Activated T-cell treated with anti-CD3 and anti-CD28 coated beads, Interleukin-2, amount 50 U/mL, for 1 hour (primary cell): ENCODE measurements around the gene LAP3.
"Not testable (repeated sequence)": the region's sequence is repeated elsewhere in the genome, so short reads cannot be mapped to it uniquely, and the experiment has no call there.

Experiments
- DNase-seq: peaks from one replicate; pipeline ENCODE4 v3.0.0-alpha.2; 2020

Gene LAP3

DNA sequence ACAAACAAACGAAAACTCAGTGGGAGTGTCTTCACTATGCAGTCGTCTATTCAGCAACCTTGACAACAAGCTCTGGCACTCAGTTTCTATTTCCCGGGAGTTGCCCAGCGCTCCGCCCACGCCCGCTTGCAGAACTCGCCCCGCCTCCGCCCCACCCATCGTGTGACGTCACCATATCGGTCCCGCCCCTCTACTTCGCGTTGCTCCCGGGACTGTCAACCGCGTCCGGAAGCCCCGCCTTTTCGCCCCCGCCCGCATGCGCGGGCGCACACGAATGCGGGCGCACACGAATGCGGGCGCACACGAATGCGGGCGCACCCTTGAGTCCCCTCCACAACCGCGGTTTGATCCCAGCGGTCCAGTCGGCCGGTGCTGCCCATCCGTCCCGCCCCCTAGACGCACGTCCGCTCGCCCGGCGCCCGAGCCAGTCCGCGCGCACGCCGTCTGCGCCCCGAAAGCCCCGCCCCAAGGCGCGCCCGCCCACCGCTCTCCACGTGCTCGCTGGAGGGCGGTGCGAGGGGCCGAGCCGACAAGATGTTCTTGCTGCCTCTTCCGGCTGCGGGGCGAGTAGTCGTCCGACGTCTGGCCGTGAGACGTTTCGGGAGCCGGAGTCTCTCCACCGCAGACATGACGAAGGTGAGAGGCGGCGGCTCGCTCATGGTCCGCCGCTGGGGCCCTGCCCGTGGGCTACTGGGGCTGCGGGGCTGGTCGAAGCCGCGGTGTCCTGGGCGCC lies at the start of gene LAP3:
TSS of gene LAP3 (plus strand) at position 267 of the 733 bp plus-strand sequence. CDS start at position 535, 268 bp downstream.
- peak; percentile 100 for DNase-seq

DNA sequence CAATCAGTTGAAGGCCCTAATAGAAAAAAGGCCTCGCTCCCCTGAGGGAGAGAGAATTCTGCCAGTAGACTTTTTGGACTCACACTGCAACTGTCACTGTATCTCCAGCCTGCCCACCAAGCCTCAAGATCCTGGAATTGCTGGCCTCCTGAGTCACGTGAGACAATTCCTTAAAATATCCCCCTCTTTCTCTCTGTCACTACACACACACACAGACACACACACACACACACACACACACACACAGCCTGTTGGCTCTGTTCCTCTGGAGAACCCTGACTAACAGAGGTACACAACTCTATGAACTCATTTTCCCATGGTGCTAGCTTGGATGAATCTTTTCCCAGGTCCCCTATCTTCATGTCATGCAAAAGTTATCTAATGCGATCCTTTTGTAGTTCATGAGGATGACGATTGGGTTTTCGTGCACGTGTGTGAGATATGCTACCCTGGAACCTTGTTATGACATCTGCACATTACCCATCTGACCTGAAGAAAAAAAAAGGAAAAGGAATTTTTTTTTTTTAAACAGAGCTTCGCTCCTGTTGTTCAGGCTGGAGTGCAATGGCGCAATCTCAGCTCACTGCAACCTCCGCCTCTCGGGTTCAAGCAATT lies 48.3 kb upstream of the LAP3 start:
- no peak for DNase-seq

DNA sequence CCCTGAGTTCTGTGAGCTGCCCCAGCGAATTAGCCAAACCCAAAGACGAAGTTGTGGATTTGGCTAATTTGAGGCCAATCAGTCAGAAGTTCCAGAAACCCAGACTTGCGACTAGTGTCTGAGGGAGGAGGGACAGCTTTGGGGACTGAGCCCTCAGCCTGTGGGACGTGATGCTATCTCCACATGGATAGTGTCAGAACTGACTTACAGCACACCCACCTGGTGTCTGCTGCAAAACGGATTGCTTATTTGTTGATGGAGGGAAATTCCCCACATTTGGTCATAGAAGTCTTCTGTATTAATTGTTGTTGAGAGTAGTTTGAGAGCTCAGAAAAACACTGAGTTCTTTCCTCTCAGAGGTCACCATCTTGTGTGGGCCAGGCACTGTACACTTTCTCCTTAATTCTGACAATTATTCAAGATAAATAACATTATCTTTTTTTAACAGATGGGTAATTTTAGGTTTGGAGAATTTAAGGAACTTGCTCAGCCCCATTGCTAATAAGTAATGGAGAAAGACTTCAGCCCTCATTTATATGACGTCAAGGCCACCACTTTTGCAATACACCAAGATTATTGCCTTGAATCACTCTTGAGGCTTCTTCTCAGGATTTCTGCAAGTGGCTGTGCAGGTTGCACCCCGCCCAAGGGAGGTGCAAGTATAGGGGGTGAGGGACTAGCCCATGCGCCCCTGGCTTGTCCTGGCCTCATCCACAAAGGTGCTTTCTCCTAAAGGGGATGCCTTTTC lies 45.3 kb upstream of the LAP3 start:
- DNase-seq, result no peak

DNA sequence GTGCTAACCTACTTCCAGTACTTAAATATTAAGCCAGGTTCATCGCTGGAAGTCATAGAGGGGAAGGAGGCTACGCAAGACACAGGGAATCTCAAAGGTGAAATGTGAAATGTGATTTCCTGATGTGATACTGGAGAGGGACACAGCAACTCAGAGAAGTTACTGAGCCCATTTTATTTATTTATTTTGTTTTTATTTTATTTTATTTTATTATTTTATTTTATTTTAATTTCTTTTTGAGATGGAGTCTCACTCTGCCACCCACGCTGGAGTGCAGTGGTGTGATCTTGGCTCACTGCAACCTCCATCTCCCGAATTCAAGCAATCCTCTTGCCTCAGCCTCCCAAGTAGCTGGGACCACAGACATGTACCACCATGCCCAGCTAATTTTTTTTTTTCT lies 42.3 kb upstream of the LAP3 start:
- DNase-seq, result no peak

DNA sequence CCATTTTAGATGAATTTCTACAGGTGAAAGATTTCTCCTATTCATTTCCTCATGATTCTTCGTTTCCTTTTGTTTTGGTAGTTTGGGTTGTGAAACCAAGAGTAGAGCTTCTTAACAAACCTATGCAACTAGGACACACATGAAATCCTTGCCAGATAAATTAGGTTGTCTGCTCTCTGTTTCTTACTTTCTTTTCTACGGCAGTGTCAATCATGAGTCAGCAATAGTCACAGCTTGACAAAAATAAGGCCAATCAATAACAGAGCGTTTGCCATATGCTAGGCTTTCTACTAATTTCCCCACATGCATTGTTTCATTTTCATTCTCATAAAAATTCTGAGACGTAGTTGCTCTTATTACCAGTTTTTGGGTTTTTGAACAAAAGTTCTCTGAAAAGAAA lies 41.8 kb upstream of the LAP3 start:
- no peak for DNase-seq

DNA sequence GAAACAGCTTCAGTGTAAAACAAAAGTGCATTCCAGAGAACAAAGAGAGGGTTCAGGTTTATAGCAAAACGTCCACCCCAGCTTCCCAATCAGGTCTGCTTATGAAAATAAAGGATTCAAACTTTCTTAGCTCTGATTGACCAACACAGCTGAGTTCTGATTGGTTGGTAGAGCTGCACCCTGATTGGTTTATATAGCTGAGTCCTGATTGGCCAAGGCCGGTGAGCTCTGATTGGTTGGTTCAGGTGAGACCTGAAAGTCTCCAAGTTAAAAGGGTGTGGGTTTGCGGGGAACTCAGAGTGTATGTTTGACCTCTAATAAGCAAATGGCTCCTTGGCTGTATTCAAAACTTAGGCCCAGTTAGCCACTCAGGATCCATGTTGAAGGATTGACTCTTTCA lies 41.1 kb upstream of the LAP3 start:
- DNase-seq, result no peak

DNA sequence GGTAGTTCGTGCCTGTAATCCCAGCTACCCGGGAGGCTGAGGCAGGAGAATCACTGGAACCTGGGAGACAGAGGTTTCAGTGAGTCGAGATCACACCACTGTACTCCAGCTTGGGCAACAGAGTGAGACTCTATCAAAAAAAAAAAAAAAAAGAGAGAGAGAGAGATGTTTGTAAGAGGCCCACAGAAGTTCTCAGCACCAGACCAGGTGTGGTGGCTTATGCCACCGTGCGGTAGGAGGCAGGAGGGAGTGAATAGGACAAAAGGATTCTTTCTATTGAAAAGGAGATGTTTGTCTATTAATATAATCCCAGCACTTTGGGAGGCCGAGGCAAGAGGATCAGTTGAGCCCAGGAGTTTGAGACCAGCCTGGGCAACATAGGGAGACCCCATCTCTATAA lies 39.9 kb upstream of the LAP3 start:
- DNase-seq, result not testable (repeated sequence)

DNA sequence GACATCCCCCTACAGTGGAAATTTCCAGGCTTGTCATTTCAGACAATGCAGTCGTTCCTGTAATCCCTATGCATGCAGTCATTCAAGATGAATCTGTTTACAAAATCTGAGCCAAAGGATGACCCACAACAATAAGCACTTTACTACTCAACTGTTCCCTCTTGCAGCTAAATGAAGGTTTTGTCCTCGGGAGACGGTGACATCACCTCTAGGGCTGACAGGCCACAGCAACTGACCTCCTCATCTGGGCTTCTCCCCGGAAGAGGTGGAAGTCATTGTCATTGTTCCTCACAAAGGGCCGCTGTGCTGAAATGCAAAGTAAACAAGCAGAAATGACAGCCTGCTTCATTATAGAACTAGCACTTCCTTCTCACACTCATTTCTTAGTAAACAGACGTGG lies 32.8 kb upstream of the LAP3 start:
- no peak for DNase-seq

DNA sequence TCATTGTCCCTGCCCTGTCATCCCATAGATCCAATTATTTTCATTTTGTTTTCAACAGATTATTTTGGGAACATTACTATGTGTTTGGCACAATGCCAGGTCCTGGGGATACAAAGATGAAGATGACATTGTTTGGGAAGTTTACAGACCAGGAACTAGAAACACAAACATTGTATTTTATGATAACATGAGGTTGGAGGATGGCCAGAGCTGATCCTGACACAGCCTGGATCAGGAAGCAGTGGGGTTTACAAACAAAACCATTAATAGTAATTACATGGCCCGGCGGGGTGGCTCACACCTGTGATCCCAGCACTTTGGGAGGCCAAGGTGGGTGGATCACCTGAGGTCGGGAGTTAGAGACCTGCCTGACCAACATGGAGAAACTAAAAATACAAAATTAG lies 32.2 kb upstream of the LAP3 start:
- DNase-seq, result no peak

DNA sequence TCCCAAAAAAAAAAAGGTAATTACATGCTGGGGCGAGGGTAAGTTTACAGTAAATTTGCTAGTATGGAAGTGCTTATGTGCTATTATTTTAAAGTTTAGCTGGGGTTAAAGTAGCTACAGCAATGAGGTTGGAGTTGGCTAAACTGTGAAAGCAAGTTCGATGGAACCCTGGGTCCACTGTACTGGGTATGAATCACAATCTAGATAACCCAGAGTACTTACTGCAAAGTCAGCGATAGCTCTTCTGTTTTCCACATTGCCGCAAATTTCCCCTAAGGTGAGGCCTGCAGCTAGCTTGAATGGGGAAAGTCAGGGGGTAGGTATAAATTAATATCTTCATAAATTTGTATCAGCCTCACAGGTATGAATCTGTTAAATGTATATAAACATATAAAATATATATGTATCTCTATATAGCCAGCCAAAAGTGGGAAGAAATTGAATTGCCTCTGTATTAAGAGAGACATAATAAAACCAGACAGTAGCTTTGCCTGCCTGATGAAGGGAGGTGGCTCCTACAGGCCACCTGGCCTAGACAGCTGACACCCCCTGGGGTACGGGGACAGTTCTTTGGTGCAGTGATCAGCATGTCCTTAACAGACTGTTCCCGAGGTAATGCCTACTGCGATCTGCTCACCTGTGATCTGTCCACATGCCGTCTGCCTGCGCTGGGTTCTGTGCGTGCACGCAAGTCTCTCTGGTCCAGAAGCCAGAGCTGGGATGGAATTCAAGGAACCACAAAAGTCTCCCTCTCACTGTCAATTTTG lies 31.4 kb upstream of the LAP3 start:
- no peak for DNase-seq

DNA sequence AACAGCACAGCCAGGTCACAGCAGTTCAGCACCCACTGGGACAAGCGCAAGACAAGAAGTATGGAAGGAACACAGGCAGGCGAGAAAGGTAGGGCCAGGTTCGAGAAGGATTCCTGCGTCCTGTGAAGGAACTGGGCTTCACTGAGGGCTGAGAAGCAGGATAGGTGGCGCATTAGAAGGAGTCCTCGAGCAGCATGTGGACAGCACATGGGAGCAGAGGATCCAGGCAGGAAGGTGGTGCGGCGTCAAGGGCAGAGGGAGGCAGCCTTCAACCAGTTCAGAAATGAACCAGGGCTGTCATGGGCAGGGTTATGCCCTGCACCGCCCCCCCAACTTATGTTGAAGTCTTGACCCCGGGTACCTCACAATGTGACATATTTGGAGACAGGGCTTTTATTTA lies 30.8 kb upstream of the LAP3 start:
- DNase-seq, result no peak

DNA sequence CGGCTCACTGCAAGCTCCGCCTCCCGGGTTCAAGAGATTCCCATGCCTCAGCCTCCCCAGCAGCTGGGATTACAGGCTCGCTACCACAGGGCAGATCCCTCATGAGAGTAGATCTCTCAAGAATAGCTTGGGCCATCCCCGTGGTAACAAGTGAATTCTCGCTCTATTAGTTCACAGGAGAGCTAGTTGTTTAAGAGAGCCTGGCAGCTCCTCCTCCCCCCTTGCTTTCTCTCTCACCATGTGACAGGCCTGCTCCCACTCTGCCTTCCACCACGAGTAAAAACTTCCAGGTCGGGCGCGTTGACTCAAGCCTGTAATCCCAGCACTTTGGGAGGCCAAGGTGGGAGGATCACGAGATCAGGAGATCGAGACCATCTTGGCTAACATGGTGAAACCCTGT lies 30.3 kb upstream of the LAP3 start:
- DNase-seq, result no peak

DNA sequence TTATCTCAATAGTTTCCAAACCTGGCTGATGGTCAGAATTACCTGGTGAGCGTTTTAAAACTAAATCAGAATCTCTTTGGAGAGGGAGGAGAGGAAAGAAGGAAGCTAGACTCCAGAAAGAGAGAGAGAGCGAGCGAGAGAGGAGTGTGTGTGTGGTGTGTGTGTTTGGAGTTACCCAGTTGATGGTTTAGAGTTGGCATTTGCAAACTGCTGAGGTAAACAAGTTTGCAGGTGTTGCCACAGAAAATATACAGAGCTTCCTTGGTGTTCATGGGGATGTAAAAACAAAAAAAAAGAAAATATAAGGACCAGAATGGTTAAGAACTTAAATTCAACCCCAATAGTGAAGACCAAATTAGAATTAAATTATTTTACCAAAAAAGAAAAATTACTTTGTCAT lies 26.4 kb upstream of the LAP3 start:
- no peak for DNase-seq

DNA sequence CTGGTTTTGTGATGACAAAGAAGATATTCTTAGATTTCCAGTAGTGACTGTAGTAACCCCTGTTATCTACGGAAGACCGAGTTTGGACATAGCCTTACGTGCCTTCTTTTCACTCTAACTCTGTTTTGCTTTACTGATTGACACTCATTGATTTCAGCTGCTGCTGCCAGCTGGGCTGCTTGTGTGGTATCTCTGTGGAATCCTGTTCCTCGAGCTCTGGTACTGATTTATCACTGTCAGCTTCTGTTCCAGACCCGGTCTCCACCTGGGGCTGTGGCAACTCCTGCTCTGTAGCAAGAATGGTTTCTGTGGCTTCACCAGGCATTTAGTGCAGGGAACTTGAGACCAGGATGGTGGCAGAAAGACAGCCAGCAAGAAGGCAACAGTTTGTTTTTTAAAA lies 24.6 kb upstream of the LAP3 start:
- DNase-seq, result no peak

DNA sequence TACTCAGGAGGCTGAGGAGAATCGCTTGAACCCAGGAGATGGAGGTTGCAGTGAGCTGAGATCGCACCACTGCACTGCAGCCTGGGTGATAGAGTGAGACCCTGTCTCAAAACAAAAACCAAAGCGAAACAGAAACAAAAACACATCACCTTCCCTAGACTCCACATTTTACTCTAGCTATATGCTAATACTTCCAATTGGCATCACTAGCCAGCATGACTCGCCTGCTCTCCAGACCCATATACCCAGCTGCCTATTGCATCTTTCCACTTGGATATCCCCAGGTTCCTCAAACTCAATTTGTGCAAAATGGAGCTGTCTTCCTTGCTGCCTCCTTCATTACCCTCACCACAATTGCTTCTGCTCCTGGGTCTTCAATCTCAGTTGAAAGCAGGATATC lies 22.4 kb upstream of the LAP3 start:
- DNase-seq, result no peak

DNA sequence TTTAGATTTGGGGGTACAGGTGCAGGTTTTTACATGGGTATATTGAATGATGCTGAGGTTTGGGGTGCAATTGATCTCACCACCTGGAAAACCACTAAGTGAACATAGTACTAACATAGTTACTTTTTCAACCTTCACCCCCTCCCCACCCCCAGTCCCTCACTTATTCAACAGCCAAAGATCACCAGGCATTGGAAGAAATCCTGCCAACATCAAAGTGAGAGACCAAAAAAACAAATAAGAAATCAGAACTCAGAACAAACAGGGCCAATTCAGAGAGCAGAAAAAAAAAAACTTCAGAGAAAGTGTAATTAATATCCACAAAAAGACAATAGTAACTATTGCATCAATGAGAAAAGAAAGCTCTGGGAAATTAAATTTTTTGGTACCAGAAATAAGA lies 20.5 kb upstream of the LAP3 start:
- DNase-seq, result no peak

DNA sequence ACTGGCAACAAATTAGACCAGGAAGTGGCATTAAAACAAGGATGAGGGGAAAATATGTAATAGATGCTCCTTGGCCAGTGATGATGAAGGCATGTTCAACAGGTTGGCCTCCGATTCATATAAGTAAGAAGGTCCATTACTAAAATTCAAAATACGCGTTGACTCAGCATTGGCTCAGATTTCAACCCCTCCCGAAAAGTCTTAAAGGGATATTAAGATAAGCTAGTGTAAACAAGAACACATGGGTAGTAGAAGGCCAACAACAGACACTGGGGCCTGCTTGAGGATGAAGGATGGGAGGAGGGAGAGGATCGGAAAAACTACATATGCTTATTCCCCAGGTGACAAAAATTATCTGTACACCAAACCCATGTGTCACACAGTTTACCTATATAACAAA lies 19.1 kb upstream of the LAP3 start:
- no peak for DNase-seq

DNA sequence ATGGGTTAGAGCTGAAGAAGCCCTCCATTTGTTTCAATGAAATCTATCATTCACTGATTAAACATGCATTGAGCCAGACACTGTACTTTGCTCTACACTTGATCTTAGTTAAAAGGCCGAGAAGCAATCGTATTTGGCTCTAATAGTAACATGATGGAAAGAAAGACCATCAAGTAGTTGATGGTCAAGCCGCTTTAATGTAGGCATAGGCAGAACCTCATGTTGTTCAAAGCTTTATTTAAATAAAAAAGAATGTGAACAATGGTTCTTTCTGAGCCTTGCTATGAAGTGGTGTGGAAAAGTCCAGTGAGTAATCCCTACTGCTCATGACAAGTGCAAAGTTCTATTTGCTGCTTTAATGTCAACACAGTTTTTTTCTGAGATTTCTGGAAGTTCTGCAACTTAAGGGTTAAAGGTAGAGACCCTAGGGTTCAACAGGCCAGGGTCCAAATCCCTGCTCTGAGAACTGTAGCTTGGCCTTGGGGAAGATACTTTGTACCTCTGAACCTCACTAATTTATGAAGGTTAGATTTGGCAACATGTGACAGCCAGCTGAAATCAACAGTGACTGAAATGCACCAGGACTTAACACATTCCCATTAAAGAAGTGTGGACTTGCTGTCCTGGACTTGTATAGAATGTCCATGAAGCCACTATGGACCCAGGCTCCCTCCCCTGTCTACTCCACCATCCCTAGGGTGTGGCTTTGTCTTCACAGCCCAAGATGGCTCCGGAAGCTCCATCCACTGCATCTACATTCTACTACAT lies 17.9 kb upstream of the LAP3 start:
- no peak for DNase-seq

DNA sequence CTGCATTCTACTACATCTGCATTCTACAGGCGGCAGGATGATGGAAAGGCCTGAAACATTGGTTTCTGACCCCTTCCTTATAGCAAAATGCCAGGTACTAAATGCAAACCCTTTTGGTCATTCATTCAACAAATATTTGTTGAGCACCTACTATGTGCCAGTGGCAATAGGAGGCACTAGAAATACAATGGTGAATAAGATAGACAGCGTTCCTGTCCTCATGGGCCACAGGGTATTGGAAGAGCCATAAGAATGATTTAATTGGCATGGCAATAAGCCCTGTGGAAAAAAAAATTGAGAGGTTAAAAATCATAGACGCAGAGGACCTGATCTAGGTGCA lies 17.3 kb upstream of the LAP3 start:
- no peak for DNase-seq

DNA sequence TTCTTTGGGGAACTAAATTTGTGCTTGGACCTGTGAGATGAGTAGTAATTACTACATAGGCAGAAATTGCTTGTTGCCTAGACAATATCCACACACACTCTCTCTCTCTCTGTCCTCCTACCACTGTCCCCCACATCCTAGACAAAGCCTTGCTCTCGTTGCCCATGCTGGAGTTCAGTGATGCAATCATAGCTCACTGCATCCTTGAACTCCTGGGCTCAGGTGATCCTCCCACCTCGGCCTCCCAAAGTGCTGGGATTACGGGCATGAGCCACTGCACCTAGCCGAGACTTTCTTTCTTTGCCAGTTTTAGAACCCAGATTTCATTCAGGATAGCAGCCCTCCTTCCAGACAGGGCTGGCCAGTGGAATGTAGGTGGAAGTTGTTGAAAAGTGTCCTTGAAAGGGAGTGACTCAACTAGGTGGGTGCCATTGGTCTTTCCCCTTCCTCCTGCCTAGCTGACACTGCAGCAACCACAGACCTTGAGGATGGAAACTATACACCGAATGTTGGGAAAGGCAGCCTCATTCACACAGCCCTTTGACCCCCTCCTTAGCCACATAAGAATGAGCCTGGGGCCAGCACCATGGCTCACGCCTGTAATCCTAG lies 16.8 kb upstream of the LAP3 start:
- no peak for DNase-seq

DNA sequence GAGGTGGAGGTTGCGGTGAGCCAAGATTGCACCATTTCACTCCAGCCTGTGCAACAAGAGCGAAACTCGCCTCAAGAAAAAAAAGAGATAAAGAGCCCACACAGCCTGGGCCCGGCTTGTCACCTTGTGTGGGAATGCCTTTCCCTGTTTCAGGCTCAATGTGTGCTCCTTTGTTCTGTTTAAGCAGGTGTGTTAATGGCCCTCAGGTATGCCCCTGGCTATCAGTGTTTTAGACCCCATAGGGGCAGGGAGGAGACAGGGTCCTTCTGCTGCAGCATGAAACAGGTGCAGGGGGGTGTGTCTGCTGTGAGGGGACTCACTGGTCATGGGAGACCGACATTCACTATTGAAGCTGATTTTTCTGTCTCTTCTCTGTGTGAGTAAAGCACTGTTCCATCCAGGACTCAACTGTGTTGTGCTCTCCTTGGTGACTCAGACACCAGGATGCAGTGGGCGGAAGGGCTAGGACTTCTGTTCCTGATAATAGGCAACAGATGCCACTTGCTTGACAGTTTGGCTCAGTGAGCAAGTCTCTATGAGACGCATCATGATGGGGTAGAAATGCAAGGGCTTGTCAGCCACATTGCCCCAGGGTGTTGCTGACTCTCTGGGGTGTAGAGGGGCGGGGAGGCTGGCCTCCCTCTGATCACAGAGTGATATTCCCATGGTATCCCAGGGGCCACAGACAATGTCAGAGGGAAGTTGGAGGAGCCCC lies 15.6 kb upstream of the LAP3 start:
- DNase-seq, result no peak

DNA sequence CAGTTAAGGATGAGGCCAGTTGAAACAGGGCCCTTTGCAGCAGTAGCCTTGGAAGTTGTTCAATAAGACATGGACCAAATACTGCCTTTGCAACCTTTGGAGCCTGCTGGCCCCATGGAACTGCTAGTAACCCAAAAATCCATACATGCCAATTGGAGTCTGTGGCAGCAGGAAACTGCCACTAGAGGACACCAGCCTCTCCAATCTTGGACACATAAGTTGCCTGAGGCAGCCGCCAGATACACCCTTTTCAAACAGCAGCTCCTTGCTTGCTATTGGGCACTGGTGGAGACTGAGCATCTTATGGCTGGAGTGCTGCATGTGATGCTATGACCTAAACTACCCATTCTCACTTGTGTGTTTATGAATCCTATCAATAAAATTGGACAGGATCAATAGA lies 14.8 kb upstream of the LAP3 start:
- DNase-seq, result no peak
